Middle frontal gyrus (tissue), 1 donor: Measurements from ENCODE around the gene TOR2A.
"Not testable (repeated sequence)": the region's sequence is repeated elsewhere in the genome, so short reads cannot be mapped to it uniquely, and the experiment has no call there.

Source experiments
- DNase-seq: peaks from one replicate; pipeline ENCODE4 v3.0.0-alpha.2; 2015; ENCODE audit warnings: low spot score; ENCODE audit errors: extremely low spot score

The TOR2A gene

GRCh38 chr9:127769101-127769500 lies 34.0 kb upstream of the TOR2A start:
- no peak for DNase-seq

- DNase-seq: no peak
Measured at GRCh38 chr9:127768698-127769097, 33.6 kb upstream of the TOR2A start.

- no peak for DNase-seq
Measured at GRCh38 chr9:127767909-127768331, 32.8 kb upstream of the TOR2A start.

- DNase-seq: no peak
Measured at GRCh38 chr9:127767410-127767809, 32.3 kb upstream of the TOR2A start.

- no peak for DNase-seq
Measured at GRCh38 chr9:127765418-127765817, 30.3 kb upstream of the TOR2A start.

GRCh38 chr9:127763918-127764384 lies 28.9 kb upstream of the TOR2A start:
- DNase-seq: no peak

- no peak for DNase-seq
Measured at GRCh38 chr9:127762111-127762676, 27.1 kb upstream of the TOR2A start.

GRCh38 chr9:127761491-127761956 lies 26.4 kb upstream of the TOR2A start:
- no peak for DNase-seq

GRCh38 chr9:127761061-127761460 lies 26.0 kb upstream of the TOR2A start:
- no peak for DNase-seq

GRCh38 chr9:127758843-127759242 lies 23.7 kb upstream of the TOR2A start:
- no peak for DNase-seq

GRCh38 chr9:127756776-127757175 lies 21.7 kb upstream of the TOR2A start:
- DNase-seq: not testable (repeated sequence)

GRCh38 chr9:127756233-127756632 lies 21.1 kb upstream of the TOR2A start:
- no peak for DNase-seq

GRCh38 chr9:127755061-127756060 lies 20.3 kb upstream of the TOR2A start:
- no peak for DNase-seq

GRCh38 chr9:127754099-127755060 lies 19.3 kb upstream of the TOR2A start:
- DNase-seq: peak; percentile 38

- no peak for DNase-seq
Measured at GRCh38 chr9:127753622-127754021, 18.5 kb upstream of the TOR2A start.

- no peak for DNase-seq
Measured at GRCh38 chr9:127753148-127753547, 18.1 kb upstream of the TOR2A start.

- DNase-seq: no peak
Measured at GRCh38 chr9:127751269-127752054, 16.4 kb upstream of the TOR2A start.

GRCh38 chr9:127749090-127749787 lies 14.1 kb upstream of the TOR2A start:
- no peak for DNase-seq

- DNase-seq: no peak
Measured at GRCh38 chr9:127746959-127747569, 12.0 kb upstream of the TOR2A start.
